Vagina (tissue), 2 donors: ENCODE measurements around the gene SLC7A9. TPM values are rescaled to one million over a fixed set of nuclear protein-coding genes. Genes with fewer than 3 reads are reported as not detected.
"Not testable (repeated sequence)": the region's sequence is repeated elsewhere in the genome, so short reads cannot be mapped to it uniquely, and the experiment has no call there.

Source experiments
- DNase-seq, 2 donors: peaks; one replicate each; pipeline ENCODE4 v3.0.0-alpha.2; 2017; ENCODE audit errors: extremely low spot score in 2 of 2
- H3K27ac ChIP-seq: fragments of 200-600 bp; sonication (generic); one replicate; pipeline ENCODE4 v1.5.1; 2019
- H3K27me3 ChIP-seq: fragments of 200-600 bp; sonication (generic); one replicate; pipeline ENCODE4 v1.5.1; 2019
- H3K36me3 ChIP-seq, 2 donors: fragments of 200-600 bp; sonication (generic); one replicate each; pipeline ENCODE4 v1.5.1; 2017 to 2019
- H3K4me1 ChIP-seq: fragments of 200-600 bp; sonication (generic); one replicate; pipeline ENCODE4 v1.5.1; 2019
- H3K4me3 ChIP-seq, 2 donors: fragments of 200-600 bp; sonication (generic); 1 replicate in 1 of 2; 2 replicates in 1 of 2; pipeline ENCODE4 v1.5.1; 2016 to 2019
- H3K9me3 ChIP-seq: fragments of 200-600 bp; sonication (generic); one replicate; pipeline ENCODE4 v1.5.1; 2019
- CTCF ChIP-seq, 3 experiments: fragments of 450-650 bp in 2 of 3; fragments of 200-600 bp in 1 of 3; sonication (generic) in 1 of 3; IDR thresholded peaks; one replicate each; pipeline ENCODE4 v1.5.1; 2017 to 2019; ENCODE audit warnings: antibody characterized with exemption in 3 of 3, mild to moderate bottlenecking in 2 of 3, moderate library complexity in 2 of 3
- POLR2A ChIP-seq, 2 donors: fragments of 450-650 bp; IDR thresholded peaks; one replicate each; pipeline ENCODE4 v1.6.1; 2017; ENCODE audit warnings: antibody characterized with exemption in 2 of 2, mild to moderate bottlenecking in 2 of 2, moderate library complexity in 2 of 2
- POLR2AphosphoS5 ChIP-seq, 2 donors: sonication (generic); formaldehyde crosslinking; IDR thresholded peaks; one replicate each; pipeline ENCODE4 v1.9.0; 2017; ENCODE audit warnings: antibody characterized with exemption in 2 of 2, mild to moderate bottlenecking in 2 of 2, low read depth in 1 of 2; ENCODE audit not compliant: insufficient read depth in 1 of 2
- intact Hi-C: fragments of 100-400 bp; cut with DNase I; formaldehyde crosslinking; loops from one replicate; pipeline ENCODE4 v1.15.1; 2023
- total RNA-seq: library from RNA; depleted of rRNA; stranded (reverse); fragments of >200 nt; gene quantifications from one replicate; pipeline ENCODE4 v1.2.3, GENCODE V29; 2016

The SLC7A9 gene
- total RNA-seq, 1 donor from 2014 or later: not detected

- no peaks in the 10 kb centered on the region for H3K27me3 ChIP-seq
- no peak overlapping the region for H3K4me3 ChIP-seq
- no peak for DNase-seq
- peaks cover 0 to 44% of the 10 kb centered on the region in 2 donors for H3K36me3 ChIP-seq
- no peak for TF ChIP-seq POLR2AphosphoS5 (IDR thresholded peaks at IDR 0.05; ENCODE audit: insufficient read depth in 1 of 2, low read depth in 1 of 2)
- no peak overlapping the region for H3K27ac ChIP-seq
- no peaks in the 10 kb centered on the region for H3K4me1 ChIP-seq
- H3K9me3 ChIP-seq: peaks cover 18% of the 10 kb centered on the region
- intact Hi-C loops: no loop called here
Measured at GRCh38 chr19:32890841-32891240, 21.3 kb upstream of the SLC7A9 start.

GRCh38 chr19:32890326-32890725 lies 20.8 kb upstream of the SLC7A9 start:
- no peak overlapping the region for H3K4me3 ChIP-seq
- DNase-seq: no peak
- no peaks in the 10 kb centered on the region for H3K4me1 ChIP-seq
- TF ChIP-seq POLR2A (IDR thresholded peaks at IDR 0.05) (no peak), POLR2AphosphoS5 (IDR thresholded peaks at IDR 0.05; ENCODE audit: insufficient read depth in 1 of 2, low read depth in 1 of 2) (no peak), CTCF (IDR thresholded peaks at IDR 0.05) (no peak)
- peaks cover 0 to 44% of the 10 kb centered on the region in 2 donors for H3K36me3 ChIP-seq
- H3K27me3 ChIP-seq: no peaks in the 10 kb centered on the region
- intact Hi-C loops: no loop called here
- peaks cover 18% of the 10 kb centered on the region for H3K9me3 ChIP-seq
- no peak overlapping the region for H3K27ac ChIP-seq

- H3K4me1 ChIP-seq: no peaks in the 10 kb centered on the region
- H3K27me3 ChIP-seq: no peaks in the 10 kb centered on the region
- intact Hi-C loops: no loop called here
- DNase-seq: no peak
- H3K4me3 ChIP-seq: no peak overlapping the region
- H3K9me3 ChIP-seq: peaks cover 18% of the 10 kb centered on the region
- TF ChIP-seq POLR2A (IDR thresholded peaks at IDR 0.05) (no peak), POLR2AphosphoS5 (IDR thresholded peaks at IDR 0.05; ENCODE audit: insufficient read depth in 1 of 2, low read depth in 1 of 2) (no peak), CTCF (IDR thresholded peaks at IDR 0.05) (no peak)
- H3K27ac ChIP-seq: no peak overlapping the region
- peaks cover 0 to 41% of the 10 kb centered on the region in 2 donors for H3K36me3 ChIP-seq
Measured at GRCh38 chr19:32889137-32889934, 19.8 kb upstream of the SLC7A9 start.

- Histone ChIP-seq H3K4me3 (no peak overlapping the region), H3K9me3 (peaks cover 9% of the 10 kb centered on the region), H3K27ac (no peak overlapping the region), H3K4me1 (no peaks in the 10 kb centered on the region), H3K36me3 (peaks cover 0 to 27% of the 10 kb centered on the region in 2 donors), H3K27me3 (no peaks in the 10 kb centered on the region)
- no peak for DNase-seq
- intact Hi-C loops: no loop called here
- TF ChIP-seq POLR2A (IDR thresholded peaks at IDR 0.05) (no peak), POLR2AphosphoS5 (IDR thresholded peaks at IDR 0.05; ENCODE audit: insufficient read depth in 1 of 2, low read depth in 1 of 2) (no peak), CTCF (IDR thresholded peaks at IDR 0.05) (no peak)
Measured at GRCh38 chr19:32887572-32888215, 18.1 kb upstream of the SLC7A9 start.

GRCh38 chr19:32886241-32886640 lies 16.7 kb upstream of the SLC7A9 start:
- H3K4me1 ChIP-seq: no peaks in the 10 kb centered on the region
- no peak for DNase-seq
- no peak overlapping the region for H3K27ac ChIP-seq
- peaks cover 0 to 16% of the 10 kb centered on the region in 2 donors for H3K36me3 ChIP-seq
- no peak overlapping the region for H3K4me3 ChIP-seq
- H3K27me3 ChIP-seq: no peaks in the 10 kb centered on the region
- intact Hi-C loops: no loop called here
- H3K9me3 ChIP-seq: peaks cover 4% of the 10 kb centered on the region
- TF ChIP-seq POLR2AphosphoS5 (IDR thresholded peaks at IDR 0.05; ENCODE audit: insufficient read depth in 1 of 2, low read depth in 1 of 2) (no peak), POLR2A (IDR thresholded peaks at IDR 0.05) (no peak), CTCF (IDR thresholded peaks at IDR 0.05) (no peak)

- H3K36me3 ChIP-seq, H3K27me3 ChIP-seq, H3K9me3 ChIP-seq, H3K4me3 ChIP-seq, DNase-seq, intact Hi-C loops, H3K27ac ChIP-seq, H3K4me1 ChIP-seq: not testable (repeated sequence)
Measured at GRCh38 chr19:32885255-32885654, 15.7 kb upstream of the SLC7A9 start.
